Measurements from ENCODE around the gene TRIM41. TPM values are rescaled to one million over a fixed set of nuclear protein-coding genes. Genes with fewer than 3 reads are reported as not detected.

TRIM41 gene
- total and polyA plus RNA-seq, 9 of the 15 experiments (the other 6 are each of a cell fraction or from before 2014, with no cell fraction given), result 1.8 to 47.6 (median 20.9) TPM

DNA sequence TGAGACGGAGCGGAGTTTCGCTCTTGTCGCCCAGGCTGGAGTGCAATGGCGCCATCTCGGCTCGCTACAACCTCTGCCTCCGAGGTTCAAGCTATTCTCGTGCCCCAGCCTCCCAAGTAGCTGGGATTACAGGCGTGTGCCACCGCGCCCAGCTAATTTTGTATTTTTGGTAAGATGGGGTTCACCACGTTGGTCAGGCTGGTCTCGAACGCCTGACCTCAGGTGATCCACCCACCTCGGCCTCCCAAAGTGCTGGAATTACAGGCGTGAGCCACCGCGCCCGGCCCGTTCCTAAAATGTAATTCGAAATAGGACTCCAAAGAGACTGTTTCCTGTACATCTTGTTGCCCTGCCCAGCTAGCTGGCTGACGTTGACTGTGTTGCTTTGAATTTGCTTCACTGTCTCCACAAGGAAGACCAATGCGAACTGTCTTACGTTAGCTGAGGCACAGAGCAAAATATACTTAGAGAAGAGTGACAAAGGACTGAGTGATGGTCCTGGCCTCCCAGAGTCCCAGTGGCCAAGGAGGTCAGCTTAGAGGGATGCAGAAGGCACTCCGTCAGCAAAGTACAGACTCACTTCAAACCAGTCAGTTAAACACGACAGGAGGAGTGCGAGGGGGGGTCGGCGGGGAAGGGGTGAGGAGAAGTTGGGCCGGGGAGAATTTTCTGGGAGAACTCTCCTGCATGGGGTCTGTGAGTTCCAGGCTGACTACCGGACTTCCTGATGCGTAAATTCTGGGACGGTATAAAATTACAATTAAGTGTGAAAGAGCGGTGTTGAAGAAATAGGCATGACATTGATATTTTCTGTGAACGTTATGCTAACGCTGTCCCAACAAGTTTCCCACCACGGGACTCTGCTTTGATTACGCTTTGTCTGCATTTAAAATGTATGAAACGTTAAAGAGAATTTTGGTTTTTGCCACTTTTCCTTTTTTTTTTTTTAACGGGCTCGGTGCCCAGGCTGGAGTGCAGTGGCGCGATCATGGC is 6.8 kb upstream of the TRIM41 start (continued):
- TF ChIP-seq, protein P1, sequence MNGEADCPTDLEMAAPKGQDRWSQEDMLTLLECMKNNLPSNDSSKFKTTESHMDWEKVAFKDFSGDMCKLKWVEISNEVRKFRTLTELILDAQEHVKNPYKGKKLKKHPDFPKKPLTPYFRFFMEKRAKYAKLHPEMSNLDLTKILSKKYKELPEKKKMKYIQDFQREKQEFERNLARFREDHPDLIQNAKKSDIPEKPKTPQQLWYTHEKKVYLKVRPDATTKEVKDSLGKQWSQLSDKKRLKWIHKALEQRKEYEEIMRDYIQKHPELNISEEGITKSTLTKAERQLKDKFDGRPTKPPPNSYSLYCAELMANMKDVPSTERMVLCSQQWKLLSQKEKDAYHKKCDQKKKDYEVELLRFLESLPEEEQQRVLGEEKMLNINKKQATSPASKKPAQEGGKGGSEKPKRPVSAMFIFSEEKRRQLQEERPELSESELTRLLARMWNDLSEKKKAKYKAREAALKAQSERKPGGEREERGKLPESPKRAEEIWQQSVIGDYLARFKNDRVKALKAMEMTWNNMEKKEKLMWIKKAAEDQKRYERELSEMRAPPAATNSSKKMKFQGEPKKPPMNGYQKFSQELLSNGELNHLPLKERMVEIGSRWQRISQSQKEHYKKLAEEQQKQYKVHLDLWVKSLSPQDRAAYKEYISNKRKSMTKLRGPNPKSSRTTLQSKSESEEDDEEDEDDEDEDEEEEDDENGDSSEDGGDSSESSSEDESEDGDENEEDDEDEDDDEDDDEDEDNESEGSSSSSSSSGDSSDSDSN (IDR thresholded peaks at IDR 0.05; ENCODE audit: borderline replicate concordance in 1 of 2, low read depth in 2 of 2, low read length in 2 of 2), result 0 out of 4 replicates have a peak, but pooled peaks of 1 of the 2 experiments have one; percentile 4
- TF ChIP-seq ZNF561 (CRISPR knock-in tag; conservative IDR thresholded peaks at IDR 0.05), result no peak
- no peak for TF ChIP-seq KAT2B (IDR thresholded peaks at IDR 0.05; ENCODE audit: low read depth, low read length)
- peak; percentile 89 for TF ChIP-seq EGR1 (conservative IDR thresholded peaks at IDR 0.05)
- TF ChIP-seq KDM1A (IDR thresholded peaks at IDR 0.05), result peak; percentile 71 to 88
- no peak for TF ChIP-seq PTTG1 (tag; IDR thresholded peaks at IDR 0.05; ENCODE audit: low read depth)
- TF ChIP-seq CHD2 (IDR thresholded peaks at IDR 0.05; ENCODE audit: low read depth, low read length), result no peak
- TF ChIP-seq TAL1 (IDR thresholded peaks at IDR 0.05), result no peak
- peak; percentile 66 for TF ChIP-seq CXXC5 (CRISPR knock-in tag; IDR thresholded peaks at IDR 0.05)
- no peak for TF ChIP-seq TCF3 (CRISPR knock-in tag; IDR thresholded peaks at IDR 0.05)
- no peak for TF ChIP-seq HMG20B (CRISPR knock-in tag; IDR thresholded peaks at IDR 0.05)
- TF ChIP-seq BRD9 (IDR thresholded peaks at IDR 0.05; ENCODE audit: low read depth, partially characterized antibody), result peak; percentile 41
- TF ChIP-seq, protein P2, sequence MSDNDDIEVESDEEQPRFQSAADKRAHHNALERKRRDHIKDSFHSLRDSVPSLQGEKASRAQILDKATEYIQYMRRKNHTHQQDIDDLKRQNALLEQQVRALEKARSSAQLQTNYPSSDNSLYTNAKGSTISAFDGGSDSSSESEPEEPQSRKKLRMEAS (CRISPR knock-in tag; IDR thresholded peaks at IDR 0.05), result no peak
- no peak for TF ChIP-seq YBX1 (IDR thresholded peaks at IDR 0.05)
- no peak for TF ChIP-seq ELF2 (CRISPR knock-in tag; IDR thresholded peaks at IDR 0.05)
- no peak for TF ChIP-seq ZFP36 (IDR thresholded peaks at IDR 0.05; ENCODE audit: low read depth, low read length, partially characterized antibody)
- TF ChIP-seq NFYB (IDR thresholded peaks at IDR 0.05; ENCODE audit: extremely low read depth, insufficient read length), result no peak
- TF ChIP-seq KLF13 (tag; IDR thresholded peaks at IDR 0.05; ENCODE audit: borderline replicate concordance, low read depth), result no peak; the same call in 1 of the 2 replicates
- no peak; the same call in 1 of the 2 replicates for TF ChIP-seq ETV5 (CRISPR knock-in tag; IDR thresholded peaks at IDR 0.05; ENCODE audit: low read depth)
- TF ChIP-seq, protein P3, sequence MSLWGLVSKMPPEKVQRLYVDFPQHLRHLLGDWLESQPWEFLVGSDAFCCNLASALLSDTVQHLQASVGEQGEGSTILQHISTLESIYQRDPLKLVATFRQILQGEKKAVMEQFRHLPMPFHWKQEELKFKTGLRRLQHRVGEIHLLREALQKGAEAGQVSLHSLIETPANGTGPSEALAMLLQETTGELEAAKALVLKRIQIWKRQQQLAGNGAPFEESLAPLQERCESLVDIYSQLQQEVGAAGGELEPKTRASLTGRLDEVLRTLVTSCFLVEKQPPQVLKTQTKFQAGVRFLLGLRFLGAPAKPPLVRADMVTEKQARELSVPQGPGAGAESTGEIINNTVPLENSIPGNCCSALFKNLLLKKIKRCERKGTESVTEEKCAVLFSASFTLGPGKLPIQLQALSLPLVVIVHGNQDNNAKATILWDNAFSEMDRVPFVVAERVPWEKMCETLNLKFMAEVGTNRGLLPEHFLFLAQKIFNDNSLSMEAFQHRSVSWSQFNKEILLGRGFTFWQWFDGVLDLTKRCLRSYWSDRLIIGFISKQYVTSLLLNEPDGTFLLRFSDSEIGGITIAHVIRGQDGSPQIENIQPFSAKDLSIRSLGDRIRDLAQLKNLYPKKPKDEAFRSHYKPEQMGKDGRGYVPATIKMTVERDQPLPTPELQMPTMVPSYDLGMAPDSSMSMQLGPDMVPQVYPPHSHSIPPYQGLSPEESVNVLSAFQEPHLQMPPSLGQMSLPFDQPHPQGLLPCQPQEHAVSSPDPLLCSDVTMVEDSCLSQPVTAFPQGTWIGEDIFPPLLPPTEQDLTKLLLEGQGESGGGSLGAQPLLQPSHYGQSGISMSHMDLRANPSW (CRISPR knock-in tag; IDR thresholded peaks at IDR 0.05), result no peak

Data from K562 (cell line).